Neural cell (in vitro differentiated cells): Measurements from ENCODE around the gene POMT1. TPM values are rescaled to one million over a fixed set of nuclear protein-coding genes. Genes with fewer than 3 reads are reported as not detected.

ENCODE experiments used
- H2AFZ ChIP-seq: fragments of 200-600, 300-800 bp; sonication (generic), shearing (Covaris generic); 2 replicates; pipeline ENCODE4 v1.6.0; 2014; ENCODE audit warnings: low read depth, mild to moderate bottlenecking, antibody characterized with exemption, low read length, moderate library complexity
- H3F3A ChIP-seq: fragments of 200-600 bp; shearing (Covaris generic); 2 replicates; pipeline ENCODE4 v1.6.1; 2016; ENCODE audit warnings: mild to moderate bottlenecking, moderate library complexity, mixed read lengths, antibody characterized with exemption, low read length; ENCODE audit not compliant: insufficient read depth, poor library complexity, severe bottlenecking
- H3K27ac ChIP-seq: fragments of 200-600, 300-800 bp; sonication (generic), shearing (Covaris generic); 2 replicates; pipeline ENCODE4 v1.5.1; 2014; ENCODE audit warnings: mild to moderate bottlenecking, low read length, moderate library complexity
- H3K27me3 ChIP-seq: fragments of 300-800, 200-600 bp; sonication (generic), shearing (Covaris generic); 2 replicates; pipeline ENCODE4 v1.6.0; 2014; ENCODE audit warnings: mild to moderate bottlenecking, low read depth, low read length, moderate library complexity; ENCODE audit not compliant: insufficient read depth
- H3K36me3 ChIP-seq: fragments of 300-800, 200-600 bp; sonication (generic), shearing (Covaris generic); 2 replicates; pipeline ENCODE4 v1.5.1; 2014; ENCODE audit warnings: mild to moderate bottlenecking, antibody characterized with exemption, low read length, moderate library complexity; ENCODE audit not compliant: insufficient read depth
- H3K4me2 ChIP-seq: fragments of 300-800, 200-600 bp; sonication (generic), shearing (Covaris generic); 2 replicates; pipeline ENCODE4 v1.6.0; 2014; ENCODE audit warnings: mild to moderate bottlenecking, low read length
- H3K4me3 ChIP-seq: fragments of 300-800, 200-600 bp; sonication (generic), shearing (Covaris generic); 2 replicates; pipeline ENCODE4 v1.5.1; 2014; ENCODE audit warnings: mild to moderate bottlenecking, low read length, moderate library complexity
- H3K79me2 ChIP-seq: fragments of 200-600 bp; shearing (Covaris generic); replicated peaks from 2 replicates; pipeline ENCODE4 v1.6.0; 2014; ENCODE audit warnings: mild to moderate bottlenecking, low read length, moderate library complexity; ENCODE audit not compliant: insufficient read depth
- H3K9ac ChIP-seq: fragments of 300-800, 200-600 bp; sonication (generic), shearing (Covaris generic); 2 replicates; pipeline ENCODE4 v1.6.1; 2016; ENCODE audit warnings: mild to moderate bottlenecking, low read length, mixed read lengths
- H3K9me2 ChIP-seq: fragments of 200-600 bp; shearing (Covaris generic); 2 replicates; pipeline ENCODE4 v1.6.1; 2016; ENCODE audit warnings: mild to moderate bottlenecking, low read length, mixed read lengths; ENCODE audit not compliant: insufficient read depth
- H3K9me3 ChIP-seq: fragments of 200-600, 300-800 bp; sonication (generic), shearing (Covaris generic); 2 replicates; pipeline ENCODE4 v1.6.1; 2016; ENCODE audit warnings: mild to moderate bottlenecking, mixed run types, low read length, moderate library complexity, mixed read lengths
- H4K20me1 ChIP-seq: fragments of 200-600 bp; shearing (Covaris generic); 2 replicates; pipeline ENCODE4 v1.6.1; 2016; ENCODE audit warnings: mild to moderate bottlenecking, mixed run types; ENCODE audit not compliant: insufficient read depth
- EP300 ChIP-seq: fragments of 450-650 bp; conservative IDR thresholded peaks from 2 replicates; pipeline ENCODE4 v1.6.1; 2014; ENCODE audit warnings: antibody characterized with exemption, mild to moderate bottlenecking, moderate library complexity; ENCODE audit not compliant: poor library complexity, severe bottlenecking
- MXI1 ChIP-seq: fragments of 450-650 bp; conservative IDR thresholded peaks from 2 replicates; pipeline ENCODE4 v1.6.1; 2014; ENCODE audit warnings: antibody characterized with exemption, mild to moderate bottlenecking; ENCODE audit not compliant: poor library complexity, severe bottlenecking
- POLR2AphosphoS5 ChIP-seq: IDR thresholded peaks from 2 replicates; pipeline ENCODE4 v1.6.1; 2012
- RAD21 ChIP-seq: fragments of 450-650 bp; conservative IDR thresholded peaks from 2 replicates; pipeline ENCODE4 v1.6.1; 2014; ENCODE audit warnings: antibody characterized with exemption, mild to moderate bottlenecking, moderate library complexity
- SMC3 ChIP-seq: fragments of 450-650 bp; conservative IDR thresholded peaks from 2 replicates; pipeline ENCODE4 v1.6.1; 2014; ENCODE audit warnings: antibody characterized with exemption, mild to moderate bottlenecking, moderate library complexity; ENCODE audit not compliant: poor library complexity
- TAF1 ChIP-seq: IDR thresholded peaks from 2 replicates; pipeline ENCODE4 v1.6.1; 2012; ENCODE audit warnings: low read depth
- polyA plus RNA-seq: library from polyadenylated mRNA; depleted of rRNA; stranded (reverse); fragments of >200 nt; gene quantifications from 2 replicates; pipeline ENCODE4 v1.2.3, GENCODE V29; 2014
- TF ChIP-seq, protein P1 (sequence below): IDR thresholded peaks from 2 replicates; pipeline ENCODE4 v1.6.1; 2012; ENCODE audit warnings: borderline replicate concordance
- TF ChIP-seq, protein P2 (sequence below): fragments of 450-650 bp; IDR thresholded peaks from 2 replicates; pipeline ENCODE4 v1.5.1; 2014; ENCODE audit warnings: antibody characterized with exemption, mild to moderate bottlenecking, moderate library complexity; ENCODE audit not compliant: poor library complexity, severe bottlenecking

The POMT1 gene
- polyA plus RNA-seq, 1 donor from 2014 or later: 131 TPM

DNA sequence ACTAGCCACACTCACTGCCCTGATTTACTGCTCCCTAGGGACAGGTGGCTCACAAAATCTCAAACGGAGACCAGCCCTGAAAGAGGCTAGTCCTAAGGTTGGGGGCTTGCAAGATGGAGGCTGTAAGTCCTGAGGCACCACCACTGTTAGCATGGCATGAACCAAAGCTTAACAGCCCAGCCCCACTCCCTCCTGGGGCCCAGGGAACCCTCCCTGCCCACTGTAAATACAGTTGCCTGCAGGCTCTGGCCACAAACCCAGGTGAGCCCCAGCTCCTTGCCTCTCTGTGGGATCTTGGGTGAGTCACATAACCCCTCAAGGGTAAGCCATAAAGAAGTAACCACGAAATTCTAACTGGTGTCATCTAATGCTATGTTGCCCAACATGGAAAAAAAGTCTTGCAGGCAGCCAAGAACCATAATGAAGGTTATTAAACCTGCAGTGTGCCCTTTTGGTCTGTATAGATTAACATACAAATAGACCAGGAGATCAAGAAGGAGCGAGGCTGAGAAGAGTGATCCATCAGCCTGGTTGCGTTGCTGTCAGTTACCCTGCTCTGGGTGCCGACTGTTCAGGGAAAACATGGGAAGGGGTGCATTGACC, 1.7 kb upstream of the POMT1 start:
- no peak overlapping the region for H3K4me2 ChIP-seq
- peaks cover 13% of the 10 kb centered on the region for H3K79me2 ChIP-seq
- H3K9me2 ChIP-seq: no peaks in the 10 kb centered on the region
- H3F3A ChIP-seq: no peaks in the 10 kb centered on the region
- TF ChIP-seq TAF1: no peak
- TF ChIP-seq RAD21: no peak
- TF ChIP-seq EP300: no peak
- no peak for TF ChIP-seq POLR2AphosphoS5
- TF ChIP-seq SMC3: no peak
- no peak for TF ChIP-seq MXI1
- H3K36me3 ChIP-seq: no peaks in the 10 kb centered on the region
- no peak overlapping the region for H3K27ac ChIP-seq
- no peak overlapping the region for H2AFZ ChIP-seq
- H3K27me3 ChIP-seq: no peaks in the 10 kb centered on the region
- H3K9me3 ChIP-seq: no peaks in the 10 kb centered on the region
- H4K20me1 ChIP-seq: no peaks in the 10 kb centered on the region
- H3K4me3 ChIP-seq: no peak overlapping the region
- no peak overlapping the region for H3K9ac ChIP-seq

DNA sequence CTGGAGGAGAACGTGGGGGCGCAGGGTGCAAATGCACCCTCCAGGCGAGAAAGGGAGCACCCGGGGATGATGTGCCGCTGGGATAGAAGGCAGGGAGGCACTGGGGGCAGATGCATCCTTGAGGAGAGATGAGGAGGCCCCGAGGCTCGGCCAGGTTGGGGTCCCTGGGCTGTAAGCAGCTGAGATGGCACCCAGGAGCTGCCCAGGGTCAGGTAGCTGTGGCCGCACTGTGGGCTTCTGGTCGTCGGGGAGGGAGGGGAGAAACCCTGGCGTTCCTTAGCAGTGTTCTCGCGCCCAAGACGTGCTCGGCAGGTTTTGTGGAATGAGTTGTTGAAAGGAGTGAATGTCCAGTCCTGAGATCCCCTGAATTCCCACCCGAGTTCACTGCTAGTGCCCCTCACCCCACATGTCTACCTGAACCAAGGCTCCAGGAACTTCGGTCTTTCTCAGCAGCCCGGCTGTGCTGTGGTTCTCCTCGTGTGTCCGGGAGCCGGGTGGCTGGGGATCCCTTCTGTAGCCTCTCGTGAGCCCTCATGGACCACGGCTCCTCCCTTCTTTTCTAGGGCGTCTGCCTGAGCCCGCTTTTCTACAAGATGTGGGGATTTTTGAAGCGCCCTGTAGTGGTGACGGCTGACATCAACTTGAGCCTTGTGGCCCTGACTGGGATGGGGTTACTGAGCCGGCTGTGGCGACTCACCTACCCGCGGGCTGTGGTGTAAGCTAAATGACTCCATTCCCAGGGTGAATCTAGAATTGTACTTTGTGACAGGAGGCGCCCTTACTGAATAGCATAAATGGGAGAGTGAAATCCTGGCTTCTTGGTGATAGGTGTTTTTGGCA, 1.1 kb downstream of the POMT1 start:
- H3F3A ChIP-seq: no peaks in the 10 kb centered on the region
- no peak overlapping the region for H2AFZ ChIP-seq
- H4K20me1 ChIP-seq: no peaks in the 10 kb centered on the region
- H3K4me2 ChIP-seq: peak overlapping the region; percentile 67
- H3K9ac ChIP-seq: peak overlapping the region; percentile 84
- H3K79me2 ChIP-seq: peaks cover 13% of the 10 kb centered on the region
- H3K27ac ChIP-seq: peak overlapping the region; percentile 57
- no peaks in the 10 kb centered on the region for H3K27me3 ChIP-seq
- TF ChIP-seq, protein P1, sequence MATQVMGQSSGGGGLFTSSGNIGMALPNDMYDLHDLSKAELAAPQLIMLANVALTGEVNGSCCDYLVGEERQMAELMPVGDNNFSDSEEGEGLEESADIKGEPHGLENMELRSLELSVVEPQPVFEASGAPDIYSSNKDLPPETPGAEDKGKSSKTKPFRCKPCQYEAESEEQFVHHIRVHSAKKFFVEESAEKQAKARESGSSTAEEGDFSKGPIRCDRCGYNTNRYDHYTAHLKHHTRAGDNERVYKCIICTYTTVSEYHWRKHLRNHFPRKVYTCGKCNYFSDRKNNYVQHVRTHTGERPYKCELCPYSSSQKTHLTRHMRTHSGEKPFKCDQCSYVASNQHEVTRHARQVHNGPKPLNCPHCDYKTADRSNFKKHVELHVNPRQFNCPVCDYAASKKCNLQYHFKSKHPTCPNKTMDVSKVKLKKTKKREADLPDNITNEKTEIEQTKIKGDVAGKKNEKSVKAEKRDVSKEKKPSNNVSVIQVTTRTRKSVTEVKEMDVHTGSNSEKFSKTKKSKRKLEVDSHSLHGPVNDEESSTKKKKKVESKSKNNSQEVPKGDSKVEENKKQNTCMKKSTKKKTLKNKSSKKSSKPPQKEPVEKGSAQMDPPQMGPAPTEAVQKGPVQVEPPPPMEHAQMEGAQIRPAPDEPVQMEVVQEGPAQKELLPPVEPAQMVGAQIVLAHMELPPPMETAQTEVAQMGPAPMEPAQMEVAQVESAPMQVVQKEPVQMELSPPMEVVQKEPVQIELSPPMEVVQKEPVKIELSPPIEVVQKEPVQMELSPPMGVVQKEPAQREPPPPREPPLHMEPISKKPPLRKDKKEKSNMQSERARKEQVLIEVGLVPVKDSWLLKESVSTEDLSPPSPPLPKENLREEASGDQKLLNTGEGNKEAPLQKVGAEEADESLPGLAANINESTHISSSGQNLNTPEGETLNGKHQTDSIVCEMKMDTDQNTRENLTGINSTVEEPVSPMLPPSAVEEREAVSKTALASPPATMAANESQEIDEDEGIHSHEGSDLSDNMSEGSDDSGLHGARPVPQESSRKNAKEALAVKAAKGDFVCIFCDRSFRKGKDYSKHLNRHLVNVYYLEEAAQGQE: no peak
- TF ChIP-seq MXI1 (no peak), EP300 (no peak), SMC3 (no peak)
- TF ChIP-seq, protein P2, sequence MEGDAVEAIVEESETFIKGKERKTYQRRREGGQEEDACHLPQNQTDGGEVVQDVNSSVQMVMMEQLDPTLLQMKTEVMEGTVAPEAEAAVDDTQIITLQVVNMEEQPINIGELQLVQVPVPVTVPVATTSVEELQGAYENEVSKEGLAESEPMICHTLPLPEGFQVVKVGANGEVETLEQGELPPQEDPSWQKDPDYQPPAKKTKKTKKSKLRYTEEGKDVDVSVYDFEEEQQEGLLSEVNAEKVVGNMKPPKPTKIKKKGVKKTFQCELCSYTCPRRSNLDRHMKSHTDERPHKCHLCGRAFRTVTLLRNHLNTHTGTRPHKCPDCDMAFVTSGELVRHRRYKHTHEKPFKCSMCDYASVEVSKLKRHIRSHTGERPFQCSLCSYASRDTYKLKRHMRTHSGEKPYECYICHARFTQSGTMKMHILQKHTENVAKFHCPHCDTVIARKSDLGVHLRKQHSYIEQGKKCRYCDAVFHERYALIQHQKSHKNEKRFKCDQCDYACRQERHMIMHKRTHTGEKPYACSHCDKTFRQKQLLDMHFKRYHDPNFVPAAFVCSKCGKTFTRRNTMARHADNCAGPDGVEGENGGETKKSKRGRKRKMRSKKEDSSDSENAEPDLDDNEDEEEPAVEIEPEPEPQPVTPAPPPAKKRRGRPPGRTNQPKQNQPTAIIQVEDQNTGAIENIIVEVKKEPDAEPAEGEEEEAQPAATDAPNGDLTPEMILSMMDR: no peak
- H3K9me3 ChIP-seq: no peaks in the 10 kb centered on the region
- H3K36me3 ChIP-seq: no peaks in the 10 kb centered on the region
- H3K4me3 ChIP-seq: peak overlapping the region; percentile 90
- no peaks in the 10 kb centered on the region for H3K9me2 ChIP-seq
